ENCODE results near the gene SPATA12. TPM values are rescaled to one million over a fixed set of nuclear protein-coding genes. Genes with fewer than 3 reads are reported as not detected.

The SPATA12 gene
- not detected for total RNA-seq

DNA sequence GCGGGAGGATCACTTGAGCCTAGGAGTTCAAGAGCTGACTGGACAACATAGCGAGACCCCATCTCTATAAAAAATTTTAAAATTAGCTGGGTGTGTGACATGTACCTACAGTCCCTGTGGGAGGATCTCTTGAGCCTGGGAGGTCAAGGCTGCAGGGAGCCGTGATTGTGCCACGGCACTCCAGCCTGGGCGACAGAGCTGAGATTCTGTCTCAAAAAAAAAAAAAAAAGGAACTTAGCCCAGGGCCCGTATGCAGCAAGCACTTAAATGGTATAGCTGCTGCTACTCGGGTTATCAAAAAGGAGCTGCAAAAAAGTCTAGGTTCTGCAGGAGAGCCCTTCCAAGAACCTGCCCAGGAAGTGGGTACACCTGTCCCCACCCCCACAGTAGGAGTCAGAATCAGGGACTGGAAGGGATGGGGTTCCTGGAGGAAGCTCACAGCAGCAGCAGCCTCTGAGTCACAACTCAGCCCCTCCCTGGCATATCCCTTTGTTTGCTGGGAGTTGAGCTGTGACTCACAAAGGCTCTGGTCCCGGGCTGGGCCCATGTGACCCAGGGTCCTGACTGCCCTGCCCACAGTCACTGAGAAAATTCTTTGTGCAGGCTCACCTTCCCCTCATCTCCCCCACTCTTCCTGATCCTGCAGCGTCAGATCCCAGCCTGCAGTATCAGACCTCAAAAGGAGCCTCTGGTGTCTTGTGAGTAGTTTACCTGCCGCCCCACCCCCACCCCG is at the start of gene SPATA12:
SPATA12 (plus strand) TSS at position 576 of the 733 bp plus-strand sequence. CDS start 13,031 bp downstream, outside the sequence.

Other genes starting within 250 kb of the SPATA12 start
- gene IL17RD, start 104.7 kb downstream of the SPATA12 start, total RNA-seq, result 45.2 TPM
- 0.76 TPM for gene HESX1, start 139.3 kb downstream of the SPATA12 start, total RNA-seq
- 66.7 TPM for gene APPL1, start 167.1 kb downstream of the SPATA12 start, total RNA-seq
- 0.12 TPM for gene ASB14, start 232.0 kb downstream of the SPATA12 start, total RNA-seq